ENCODE results near the gene IL17RE. TPM values are rescaled to one million over a fixed set of nuclear protein-coding genes. Genes with fewer than 3 reads are reported as not detected.

IL17RE gene
- total and polyA plus RNA-seq, 2 donors (not counting 1 experiment from before 2014, with no cell fraction given): 0.99 to 1.9 TPM

GRCh38 chr3:9957214-9957613 lies 54.6 kb downstream of the IL17RE start:
- Histone ChIP-seq H3K79me2 (ENCODE audit: control insufficient read depth, insufficient read depth, low read length) (no peaks in the 10 kb centered on the region), H3K9ac (ENCODE audit: insufficient read depth, low read length) (no peak overlapping the region), H3K27me3 (ENCODE audit: control insufficient read depth, insufficient read depth, low read length) (no peaks in the 10 kb centered on the region), H4K20me1 (ENCODE audit: control insufficient read depth, extremely low read depth, insufficient read depth, low read length) (no peaks in the 10 kb centered on the region), H3K27ac (ENCODE audit: insufficient read depth, low read length) (no peak overlapping the region), H3K36me3 (ENCODE audit: control insufficient read depth, insufficient read depth, low read length) (no peaks in the 10 kb centered on the region), H3K4me1 (ENCODE audit: control insufficient read depth, extremely low read depth, insufficient read depth, low read length) (peaks cover 5% of the 10 kb centered on the region), H3K4me2 (ENCODE audit: extremely low read depth, insufficient read depth, low read length) (no peak overlapping the region), H3K4me3 (replicated peaks in 1 of 4; ENCODE audit: control extremely low read depth in 1 of 4, insufficient read depth in 1 of 4, low read depth in 3 of 4, low read length in 4 of 4) (no peak overlapping the region), H2AFZ (ENCODE audit: low read length) (no peak overlapping the region), H3K9me3 (ENCODE audit: control insufficient read depth, insufficient read depth, low read depth, low read length) (no peaks in the 10 kb centered on the region)
- DNase-seq (ENCODE audit: low read depth in 2 of 2): peak; percentile 15 to 42
- no peak for TF ChIP-seq EZH2 (IDR thresholded peaks at IDR 0.05; ENCODE audit: low read length, missing control alignments)
- TF ChIP-seq, protein P1, sequence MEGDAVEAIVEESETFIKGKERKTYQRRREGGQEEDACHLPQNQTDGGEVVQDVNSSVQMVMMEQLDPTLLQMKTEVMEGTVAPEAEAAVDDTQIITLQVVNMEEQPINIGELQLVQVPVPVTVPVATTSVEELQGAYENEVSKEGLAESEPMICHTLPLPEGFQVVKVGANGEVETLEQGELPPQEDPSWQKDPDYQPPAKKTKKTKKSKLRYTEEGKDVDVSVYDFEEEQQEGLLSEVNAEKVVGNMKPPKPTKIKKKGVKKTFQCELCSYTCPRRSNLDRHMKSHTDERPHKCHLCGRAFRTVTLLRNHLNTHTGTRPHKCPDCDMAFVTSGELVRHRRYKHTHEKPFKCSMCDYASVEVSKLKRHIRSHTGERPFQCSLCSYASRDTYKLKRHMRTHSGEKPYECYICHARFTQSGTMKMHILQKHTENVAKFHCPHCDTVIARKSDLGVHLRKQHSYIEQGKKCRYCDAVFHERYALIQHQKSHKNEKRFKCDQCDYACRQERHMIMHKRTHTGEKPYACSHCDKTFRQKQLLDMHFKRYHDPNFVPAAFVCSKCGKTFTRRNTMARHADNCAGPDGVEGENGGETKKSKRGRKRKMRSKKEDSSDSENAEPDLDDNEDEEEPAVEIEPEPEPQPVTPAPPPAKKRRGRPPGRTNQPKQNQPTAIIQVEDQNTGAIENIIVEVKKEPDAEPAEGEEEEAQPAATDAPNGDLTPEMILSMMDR (conservative IDR thresholded peaks at IDR 0.05 in 1 of 2, IDR thresholded peaks at IDR 0.05 in 1 of 2; ENCODE audit: low read depth in 1 of 2, low read length in 2 of 2): peak in 1 of 2 donors; percentile 12

GRCh38 chr3:9965200-9965875 lies 62.7 kb downstream of the IL17RE start:
- H3K9ac ChIP-seq (ENCODE audit: insufficient read depth, low read length): no peak overlapping the region
- peak in 1 of 2 donors; percentile 58 for DNase-seq (ENCODE audit: low read depth in 2 of 2)
- H2AFZ ChIP-seq (ENCODE audit: low read length): no peak overlapping the region
- peaks cover 7% of the 10 kb centered on the region for H3K4me1 ChIP-seq (ENCODE audit: control insufficient read depth, extremely low read depth, insufficient read depth, low read length)
- no peak overlapping the region for H3K4me2 ChIP-seq (ENCODE audit: extremely low read depth, insufficient read depth, low read length)
- no peaks in the 10 kb centered on the region for H3K9me3 ChIP-seq (ENCODE audit: control insufficient read depth, insufficient read depth, low read depth, low read length)
- H3K36me3 ChIP-seq (ENCODE audit: control insufficient read depth, insufficient read depth, low read length): no peaks in the 10 kb centered on the region
- TF ChIP-seq EZH2 (IDR thresholded peaks at IDR 0.05; ENCODE audit: low read length, missing control alignments): no peak
- TF ChIP-seq, protein P1 (conservative IDR thresholded peaks at IDR 0.05 in 1 of 2, IDR thresholded peaks at IDR 0.05 in 1 of 2; ENCODE audit: low read depth in 1 of 2, low read length in 2 of 2): no peak
- no peak overlapping the region for H3K4me3 ChIP-seq (replicated peaks in 1 of 4; ENCODE audit: control extremely low read depth in 1 of 4, insufficient read depth in 1 of 4, low read depth in 3 of 4, low read length in 4 of 4)
- no peak overlapping the region for H3K27ac ChIP-seq (ENCODE audit: insufficient read depth, low read length)
- no peaks in the 10 kb centered on the region for H3K27me3 ChIP-seq (ENCODE audit: control insufficient read depth, insufficient read depth, low read length)
- H4K20me1 ChIP-seq (ENCODE audit: control insufficient read depth, extremely low read depth, insufficient read depth, low read length): no peaks in the 10 kb centered on the region
- H3K79me2 ChIP-seq (ENCODE audit: control insufficient read depth, insufficient read depth, low read length): no peaks in the 10 kb centered on the region

Other genes with a start within 250 kb of the IL17RE start
- gene CPNE9, start 199.0 kb upstream of the IL17RE start, total RNA-seq: under 0.01 TPM in 1 of 2 replicates, not detected in the other
- gene CPNE9, start 199.0 kb upstream of the IL17RE start, polyA plus RNA-seq: not detected in 2 replicates
- gene BRPF1, start 171.1 kb upstream of the IL17RE start, total RNA-seq: 12.2 and 12.3 TPM in 2 replicates
- 4.1 and 7.1 TPM in 2 replicates for gene BRPF1, start 171.1 kb upstream of the IL17RE start, polyA plus RNA-seq
- 23.6 and 24.4 TPM in 2 replicates for gene OGG1, start 152.9 kb upstream of the IL17RE start, total RNA-seq
- gene OGG1, start 152.9 kb upstream of the IL17RE start, polyA plus RNA-seq: 20.1 and 22.2 TPM in 2 replicates
- gene CAMK1, start 132.9 kb upstream of the IL17RE start, total RNA-seq: 55.2 and 64.2 TPM in 2 replicates
- 27.7 and 37.0 TPM in 2 replicates for gene CAMK1, start 132.9 kb upstream of the IL17RE start, polyA plus RNA-seq
- 69.3 and 87.9 TPM in 2 replicates for gene TADA3, start 110.4 kb upstream of the IL17RE start, total RNA-seq
- gene TADA3, start 110.4 kb upstream of the IL17RE start, polyA plus RNA-seq: 51.2 and 64.5 TPM in 2 replicates
- gene ARPC4, start 109.8 kb upstream of the IL17RE start, total RNA-seq: 167 and 174 TPM in 2 replicates
- gene ARPC4, start 109.8 kb upstream of the IL17RE start, polyA plus RNA-seq: 307 and 350 TPM in 2 replicates
- 10.0 and 14.9 TPM in 2 replicates for gene TTLL3, start 92.6 kb upstream of the IL17RE start, total RNA-seq
- 11.3 and 16.1 TPM in 2 replicates for gene TTLL3, start 92.6 kb upstream of the IL17RE start, polyA plus RNA-seq
- gene RPUSD3, start 58.8 kb upstream of the IL17RE start, total RNA-seq: 16.2 and 22.1 TPM in 2 replicates
- 17.3 and 29.9 TPM in 2 replicates for gene RPUSD3, start 58.8 kb upstream of the IL17RE start, polyA plus RNA-seq
- 0.17 TPM in 1 of 2 replicates, not detected in the other for gene CIDEC, start 22.6 kb upstream of the IL17RE start, total RNA-seq
- 0.08 TPM in 1 of 2 replicates, not detected in the other for gene CIDEC, start 22.6 kb upstream of the IL17RE start, polyA plus RNA-seq
- 30.6 and 33.9 TPM in 2 replicates for gene JAGN1, start 12.2 kb upstream of the IL17RE start, total RNA-seq
- gene JAGN1, start 12.2 kb upstream of the IL17RE start, polyA plus RNA-seq: 36.6 and 44.9 TPM in 2 replicates
- gene IL17RC, start 14.2 kb downstream of the IL17RE start, total RNA-seq: 17.5 and 21.3 TPM in 2 replicates
- 14.5 and 17.1 TPM in 2 replicates for gene IL17RC, start 14.2 kb downstream of the IL17RE start, polyA plus RNA-seq
- gene CRELD1, start 31.0 kb downstream of the IL17RE start, total RNA-seq: 15.7 and 50.2 TPM in 2 replicates
- 23.8 and 24.2 TPM in 2 replicates for gene CRELD1, start 31.0 kb downstream of the IL17RE start, polyA plus RNA-seq
- gene PRRT3, start 49.6 kb downstream of the IL17RE start, total RNA-seq: 1.5 and 3.8 TPM in 2 replicates
- 3.1 and 4.5 TPM in 2 replicates for gene PRRT3, start 49.6 kb downstream of the IL17RE start, polyA plus RNA-seq
- 63.6 and 63.9 TPM in 2 replicates for gene EMC3, start 84.0 kb downstream of the IL17RE start, total RNA-seq
- gene EMC3, start 84.0 kb downstream of the IL17RE start, polyA plus RNA-seq: 139 and 149 TPM in 2 replicates
- gene FANCD2, start 123.6 kb downstream of the IL17RE start, total RNA-seq: 2.1 and 7.1 TPM in 2 replicates
- 9.7 and 25.5 TPM in 2 replicates for gene FANCD2, start 123.6 kb downstream of the IL17RE start, polyA plus RNA-seq
- gene FANCD2OS, start 205.4 kb downstream of the IL17RE start, total RNA-seq: not detected in 2 replicates
- gene FANCD2OS, start 205.4 kb downstream of the IL17RE start, polyA plus RNA-seq: not detected in 2 replicates
- gene BRK1, start 212.8 kb downstream of the IL17RE start, total RNA-seq: 112 and 114 TPM in 2 replicates
- 303 and 326 TPM in 2 replicates for gene BRK1, start 212.8 kb downstream of the IL17RE start, polyA plus RNA-seq
- 36.7 and 39.3 TPM in 2 replicates for gene VHL, start 238.9 kb downstream of the IL17RE start, total RNA-seq
- 13.3 and 13.8 TPM in 2 replicates for gene VHL, start 238.9 kb downstream of the IL17RE start, polyA plus RNA-seq

All from fibroblast of lung (primary cell).